Measurements from ENCODE around the gene CCL20. TPM values are rescaled to one million over a fixed set of nuclear protein-coding genes. Genes with fewer than 3 reads are reported as not detected.
"Not testable (repeated sequence)": the region's sequence is repeated elsewhere in the genome, so short reads cannot be mapped to it uniquely, and the experiment has no call there.

CCL20 gene
- total RNA-seq, 4 donors from 2014 or later = 2.0 to 4.2 TPM; not detected in 2

DNA sequence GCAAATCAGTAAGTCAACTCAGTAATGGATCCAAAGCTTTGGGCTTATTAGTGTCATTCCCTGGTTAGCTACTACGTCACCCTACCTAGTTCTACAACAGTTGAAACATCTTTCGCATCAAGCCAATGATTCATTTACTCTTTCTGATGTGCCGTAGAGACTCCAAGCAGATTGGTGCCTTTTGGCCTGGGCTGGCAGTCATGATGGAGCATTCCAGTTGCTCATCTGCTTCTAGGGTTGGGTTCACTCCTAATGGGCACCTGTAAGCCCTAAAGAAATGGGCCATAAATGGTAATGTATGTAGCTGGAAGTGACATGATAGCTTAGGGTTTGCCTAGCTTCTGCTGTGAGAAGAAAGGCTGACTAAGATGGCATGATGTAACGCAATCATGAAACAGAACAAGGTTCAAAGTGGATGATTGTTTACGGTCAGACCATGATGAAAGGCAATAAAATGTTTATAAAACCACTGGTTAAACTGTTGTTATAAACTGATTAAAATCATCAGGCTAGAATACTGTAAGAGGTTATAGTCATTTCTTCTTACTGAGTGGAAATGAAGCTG is 20.4 kb upstream of the CCL20 start:
- no peaks in the 10 kb centered on the region for H3K9me3 ChIP-seq
- no peak for DNase-seq (ENCODE audit: low spot score in 2 of 2)
- no peak for TF ChIP-seq EP300 (IDR thresholded peaks at IDR 0.05)
- TF ChIP-seq, protein P1, sequence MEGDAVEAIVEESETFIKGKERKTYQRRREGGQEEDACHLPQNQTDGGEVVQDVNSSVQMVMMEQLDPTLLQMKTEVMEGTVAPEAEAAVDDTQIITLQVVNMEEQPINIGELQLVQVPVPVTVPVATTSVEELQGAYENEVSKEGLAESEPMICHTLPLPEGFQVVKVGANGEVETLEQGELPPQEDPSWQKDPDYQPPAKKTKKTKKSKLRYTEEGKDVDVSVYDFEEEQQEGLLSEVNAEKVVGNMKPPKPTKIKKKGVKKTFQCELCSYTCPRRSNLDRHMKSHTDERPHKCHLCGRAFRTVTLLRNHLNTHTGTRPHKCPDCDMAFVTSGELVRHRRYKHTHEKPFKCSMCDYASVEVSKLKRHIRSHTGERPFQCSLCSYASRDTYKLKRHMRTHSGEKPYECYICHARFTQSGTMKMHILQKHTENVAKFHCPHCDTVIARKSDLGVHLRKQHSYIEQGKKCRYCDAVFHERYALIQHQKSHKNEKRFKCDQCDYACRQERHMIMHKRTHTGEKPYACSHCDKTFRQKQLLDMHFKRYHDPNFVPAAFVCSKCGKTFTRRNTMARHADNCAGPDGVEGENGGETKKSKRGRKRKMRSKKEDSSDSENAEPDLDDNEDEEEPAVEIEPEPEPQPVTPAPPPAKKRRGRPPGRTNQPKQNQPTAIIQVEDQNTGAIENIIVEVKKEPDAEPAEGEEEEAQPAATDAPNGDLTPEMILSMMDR (IDR thresholded peaks at IDR 0.05) = no peak
- TF ChIP-seq POLR2A (IDR thresholded peaks at IDR 0.05) = no peak
- no peak for TF ChIP-seq POLR2AphosphoS5 (IDR thresholded peaks at IDR 0.05)
- H3K36me3 ChIP-seq = no peaks in the 10 kb centered on the region
- H3K27ac ChIP-seq = no peak overlapping the region
- no peak overlapping the region for H3K4me3 ChIP-seq
- no peaks in the 10 kb centered on the region for H3K4me1 ChIP-seq
- WGBS = 94% methylated on average over 5 of the region's 5 CpGs
- no peaks in the 10 kb centered on the region for H3K27me3 ChIP-seq

DNA sequence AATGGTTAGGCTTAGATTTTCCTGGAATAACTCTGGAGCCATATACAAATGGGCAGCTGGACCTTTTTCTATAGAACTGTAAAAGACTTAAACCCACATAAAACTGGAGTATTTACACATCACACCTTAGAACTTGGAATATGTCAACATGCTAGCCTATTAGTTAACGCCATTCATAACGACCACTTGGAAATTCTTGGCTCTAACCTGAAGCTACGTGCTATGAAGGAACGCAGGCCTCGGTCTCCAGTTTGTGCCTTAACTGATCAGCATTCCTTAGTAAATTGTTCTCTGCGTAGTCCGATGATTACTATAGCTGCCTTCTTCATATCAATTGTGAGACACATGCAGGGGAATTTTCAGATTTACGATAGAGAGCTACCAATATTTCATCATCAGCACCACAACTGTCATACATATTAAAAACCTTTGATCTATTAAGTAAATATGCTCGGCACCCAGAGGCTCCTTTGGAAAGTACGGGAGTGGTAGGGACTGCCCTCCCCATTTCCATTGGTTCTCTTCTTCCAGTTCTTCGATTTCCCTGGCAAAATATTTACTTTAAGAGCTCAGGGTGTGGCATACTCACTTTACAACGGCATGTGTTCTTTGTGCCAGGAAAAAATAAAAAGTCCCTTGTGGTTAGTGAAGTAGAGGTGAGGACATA is 17.5 kb upstream of the CCL20 start:
- no peaks in the 10 kb centered on the region for H3K27me3 ChIP-seq
- H3K4me1 ChIP-seq = no peaks in the 10 kb centered on the region
- DNase-seq (ENCODE audit: low spot score in 2 of 2) = no peak
- TF ChIP-seq EP300 (IDR thresholded peaks at IDR 0.05) (no peak), POLR2A (IDR thresholded peaks at IDR 0.05) (no peak), POLR2AphosphoS5 (IDR thresholded peaks at IDR 0.05) (no peak)
- TF ChIP-seq, protein P1 (IDR thresholded peaks at IDR 0.05) = no peak
- H3K27ac ChIP-seq = no peak overlapping the region
- no peaks in the 10 kb centered on the region for H3K9me3 ChIP-seq
- H3K36me3 ChIP-seq = no peaks in the 10 kb centered on the region
- H3K4me3 ChIP-seq = no peak overlapping the region
- WGBS = 51% methylated on average over 12 of the region's 12 CpGs

DNA sequence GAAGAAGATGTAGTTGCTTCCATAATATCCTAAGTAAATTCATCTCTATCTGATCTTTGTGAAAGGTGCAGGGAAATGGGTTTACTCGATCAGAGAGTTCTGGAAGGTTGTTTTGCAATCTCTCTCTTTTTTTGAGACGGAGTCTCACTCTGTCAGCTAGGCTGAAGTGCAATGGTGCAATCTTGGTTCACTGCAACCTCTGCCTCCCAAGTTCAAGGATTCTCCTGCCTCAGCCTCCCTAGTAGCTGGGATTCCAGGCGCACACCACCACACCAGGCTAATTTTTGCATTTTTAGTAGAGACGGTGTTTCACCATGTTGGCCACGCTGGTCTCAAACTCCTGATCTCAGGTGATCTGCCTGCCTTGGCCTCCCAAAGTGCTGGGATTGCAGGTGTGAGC is 16.9 kb upstream of the CCL20 start:
- H3K27ac ChIP-seq; DNase-seq (ENCODE audit: low spot score in 2 of 2): not testable (repeated sequence)
- 77% methylated on average over 5 of the region's 5 CpGs for WGBS

DNA sequence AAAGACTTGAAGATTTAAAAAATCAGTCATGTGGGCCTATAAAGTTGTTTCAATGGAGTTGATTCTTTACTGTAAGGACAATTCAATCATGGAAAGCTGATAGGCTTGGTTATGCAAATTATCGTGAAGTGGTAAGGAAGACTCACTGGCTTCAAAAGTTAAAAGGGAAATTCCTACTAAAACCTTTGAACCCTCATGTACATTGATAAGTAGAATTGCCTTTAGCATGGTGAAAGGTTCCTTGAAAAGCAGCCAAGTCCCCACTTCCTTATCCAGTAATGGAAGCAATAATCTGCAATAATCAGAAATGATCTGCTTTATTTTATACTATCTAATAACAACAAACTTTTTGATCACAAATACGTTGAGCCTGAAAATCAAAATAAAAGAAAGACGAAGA is 14.4 kb upstream of the CCL20 start:
- Histone ChIP-seq H3K36me3 (no peaks in the 10 kb centered on the region), H3K4me3 (no peak overlapping the region), H3K27me3 (no peaks in the 10 kb centered on the region), H3K9me3 (no peaks in the 10 kb centered on the region), H3K27ac (no peak overlapping the region), H3K4me1 (no peaks in the 10 kb centered on the region)
- DNase-seq (ENCODE audit: low spot score in 2 of 2) = no peak
- WGBS = 79% methylated on average over 3 of the region's 3 CpGs
- no peak for TF ChIP-seq POLR2AphosphoS5 (IDR thresholded peaks at IDR 0.05)
- TF ChIP-seq EP300 (IDR thresholded peaks at IDR 0.05) = no peak
- TF ChIP-seq POLR2A (IDR thresholded peaks at IDR 0.05) = no peak
- TF ChIP-seq, protein P1 (IDR thresholded peaks at IDR 0.05) = no peak

More for the DNA sequence above, 16.9 kb upstream of the CCL20 start:
- H3K4me3 ChIP-seq, H3K27me3 ChIP-seq, H3K4me1 ChIP-seq, H3K9me3 ChIP-seq, H3K36me3 ChIP-seq: not testable (repeated sequence)

DNA sequence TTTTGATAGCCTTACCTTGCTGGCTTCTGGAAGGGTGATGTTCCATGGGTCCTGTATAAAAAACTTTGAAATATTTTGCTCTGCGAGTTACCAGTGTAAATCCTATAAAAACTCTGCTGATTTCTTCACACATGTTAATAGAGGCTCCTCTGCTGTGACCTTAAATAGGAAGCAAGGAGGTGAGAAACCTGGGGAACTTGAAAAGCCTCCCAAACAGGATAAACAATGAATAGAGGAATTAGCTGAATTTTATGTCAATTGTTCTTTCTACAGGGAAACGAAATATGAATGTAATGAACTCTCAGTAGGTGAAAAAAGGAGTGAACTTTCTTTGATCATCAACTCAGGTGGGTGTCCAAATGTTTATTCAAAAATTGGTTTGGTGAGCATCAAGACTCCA is 10.8 kb upstream of the CCL20 start:
- no peak overlapping the region for H3K27ac ChIP-seq
- 61% methylated on average over 2 of the region's 2 CpGs for WGBS
- H3K36me3 ChIP-seq = no peaks in the 10 kb centered on the region
- DNase-seq (ENCODE audit: low spot score in 2 of 2) = no peak
- H3K4me1 ChIP-seq = no peaks in the 10 kb centered on the region
- TF ChIP-seq POLR2AphosphoS5 (IDR thresholded peaks at IDR 0.05) (no peak), EP300 (IDR thresholded peaks at IDR 0.05) (no peak), POLR2A (IDR thresholded peaks at IDR 0.05) (no peak)
- TF ChIP-seq, protein P1 (IDR thresholded peaks at IDR 0.05) = no peak
- no peak overlapping the region for H3K4me3 ChIP-seq
- no peaks in the 10 kb centered on the region for H3K27me3 ChIP-seq
- H3K9me3 ChIP-seq = no peaks in the 10 kb centered on the region

Data from suprapubic skin (tissue), 4 donors.